B cell (primary cell): ENCODE measurements around the gene KLF3. TPM values are rescaled to one million over a fixed set of nuclear protein-coding genes. Genes with fewer than 3 reads are reported as not detected.

Experiments used
- ATAC-seq: fragments of 200-7000 bp; cut with Tn5 transposase; one replicate; pipeline ENCODE4 v1.10.0; 2021; ENCODE audit warnings: low read depth, mild to moderate bottlenecking, moderate number of reproducible peaks, moderate library complexity
- CTCF ChIA-PET: fragments of 350-600 bp; sonication (Branson Sonifier 250); formaldehyde crosslinking; loops from one replicate; lab custom pipeline; 2021; ENCODE audit warnings: antibody characterized with exemption, inconsistent platforms; lab: Charles Lee
- POLR2A ChIA-PET: fragments of 350-600 bp; sonication (Branson Sonifier 250); formaldehyde crosslinking; loops from one replicate; lab custom pipeline; 2021; ENCODE audit warnings: antibody characterized with exemption; lab: Charles Lee
- DNase-seq: peaks from one replicate; pipeline ENCODE4 v3.0.0; 2013
- H2AFZ ChIP-seq: 2 replicates; pipeline ENCODE4 v1.6.1; 2012; ENCODE audit warnings: mild to moderate bottlenecking, low read depth, low read length; ENCODE audit not compliant: insufficient read depth, poor library complexity, severe bottlenecking
- H3K27ac ChIP-seq, 2 donors: 1 replicate in 1 of 2; 2 replicates in 1 of 2; pipeline ENCODE4 v1.5.1; 2012 to 2013; ENCODE audit warnings: low read length in 2 of 2, mild to moderate bottlenecking in 2 of 2, moderate library complexity in 1 of 2
- H3K27me3 ChIP-seq, 4 experiments: fragments of 200-600 bp in 1 of 4; sonication (generic) in 1 of 4; replicated peaks in 1 of 4; 1 replicate in 2 of 4; 2 replicates in 2 of 4; pipeline versions ENCODE4 v1.6.1 to v1.7.0; 2013 to 2016; ENCODE audit warnings: low read length in 3 of 4, mild to moderate bottlenecking in 2 of 4, mixed read lengths in 1 of 4, moderate library complexity in 1 of 4; ENCODE audit not compliant: insufficient read depth in 4 of 4, control insufficient read depth in 3 of 4; ENCODE audit errors: control extremely low read depth in 1 of 4
- H3K36me3 ChIP-seq, 2 experiments: replicated peaks in 1 of 2; 1 replicate in 1 of 2; 2 replicates in 1 of 2; pipeline versions ENCODE4 v1.6.1 to v1.7.1; 2013; ENCODE audit warnings: low read length in 1 of 2; ENCODE audit not compliant: insufficient read depth in 2 of 2, control insufficient read depth in 1 of 2; ENCODE audit errors: control extremely low read depth in 1 of 2, extremely low read depth in 1 of 2
- H3K4me1 ChIP-seq, 2 donors: fragments of 200-600 bp in 1 of 2; sonication (generic) in 1 of 2; 1 replicate in 1 of 2; 2 replicates in 1 of 2; pipeline versions ENCODE4 v1.5.1 to v1.6.1; 2013 to 2017; ENCODE audit warnings: low read length in 2 of 2; ENCODE audit not compliant: control insufficient read depth in 2 of 2, insufficient read depth in 2 of 2
- H3K4me2 ChIP-seq: replicated peaks from 2 replicates; pipeline ENCODE3; 2012; ENCODE audit warnings: mild to moderate bottlenecking, low read depth, low read length; ENCODE audit not compliant: poor library complexity, severe bottlenecking
- H3K4me3 ChIP-seq, 5 experiments: fragments of 200-600 bp in 1 of 5; sonication (generic) in 1 of 5; 1 replicate in 3 of 5; 2 replicates in 2 of 5; pipeline versions ENCODE4 v1.5.1 to v1.7.0; 2011 to 2016; ENCODE audit warnings: low read length in 4 of 5, mild to moderate bottlenecking in 4 of 5, low read depth in 2 of 5, control low read depth in 1 of 5, moderate library complexity in 1 of 5; ENCODE audit not compliant: insufficient read depth in 1 of 5; ENCODE audit errors: control extremely low read depth in 1 of 5, extremely low read depth in 1 of 5
- H3K79me2 ChIP-seq: fragments of 200-600 bp; sonication (generic); one replicate; pipeline ENCODE4 v1.6.0; 2016; ENCODE audit warnings: low read length; ENCODE audit not compliant: control insufficient read depth, insufficient read depth
- H3K9ac ChIP-seq: fragments of 200-600 bp; sonication (generic); 2 replicates; pipeline ENCODE4 v1.6.1; 2017; ENCODE audit warnings: mild to moderate bottlenecking, low read length, moderate library complexity
- H3K9me3 ChIP-seq, 3 donors: one replicate each; pipeline versions ENCODE4 v1.6.1 to v1.7.1; 2013; ENCODE audit warnings: low read length in 2 of 3; ENCODE audit not compliant: control insufficient read depth in 2 of 3, insufficient read depth in 1 of 3; ENCODE audit errors: control extremely low read depth in 1 of 3
- H4K20me1 ChIP-seq: 2 replicates; pipeline ENCODE4 v1.6.0; 2012; ENCODE audit warnings: mild to moderate bottlenecking, low read length; ENCODE audit not compliant: insufficient read depth, control insufficient read depth, poor library complexity, severe bottlenecking
- H3K27ac Mint-ChIP-seq: one replicate; pipeline ENCODE4 v1.8.0; 2021; ENCODE audit warnings: mixed read lengths
- H3K27me3 Mint-ChIP-seq: one replicate; pipeline ENCODE4 v1.8.0; 2021; ENCODE audit warnings: mixed read lengths
- H3K4me1 Mint-ChIP-seq: one replicate; pipeline ENCODE4 v1.8.0; 2021; ENCODE audit warnings: mixed read lengths
- H3K4me3 Mint-ChIP-seq: one replicate; pipeline ENCODE4 v1.8.0; 2021; ENCODE audit warnings: mixed read lengths
- H3K9me3 Mint-ChIP-seq: one replicate; pipeline ENCODE4 v1.8.0; 2022; ENCODE audit warnings: mixed read lengths; ENCODE audit not compliant: insufficient read depth
- CTCF ChIP-seq: fragments of 200-600 bp; IDR thresholded peaks from one replicate; pipeline ENCODE4 v1.8.0; 2022; ENCODE audit warnings: antibody characterized with exemption, mild to moderate bottlenecking
- EZH2 ChIP-seq: IDR thresholded peaks from 2 replicates; pipeline ENCODE4 v1.6.1; 2012; ENCODE audit warnings: borderline replicate concordance, low read depth, mild to moderate bottlenecking, moderate library complexity, low read length; ENCODE audit not compliant: insufficient read depth, poor library complexity, severe bottlenecking
- whole genome bisulfite sequencing: methylation state at CpG from one replicate; pipeline ENCODE4 v1.1.5; 2013; ENCODE audit warnings: missing lambda C conversion rate; ENCODE audit not compliant: insufficient coverage; 5-methylcytosine and 5-hydroxymethylcytosine counted together
- intact Hi-C: fragments of 100-400 bp; cut with micrococcal nuclease; formaldehyde crosslinking; loops from one replicate; pipeline ENCODE4 v1.10.0; 2022
- polyA plus RNA-seq: library from polyadenylated mRNA; depleted of rRNA; stranded (reverse); fragments of >200 nt; gene quantifications from 2 replicates; pipeline ENCODE4 v1.2.3, GENCODE V29; 2012
- total RNA-seq, 2 donors: library from RNA; stranded (reverse); fragments of 120-200 nt in 1 of 2; gene quantifications; 1 replicate in 1 of 2; 2 replicates in 1 of 2; pipeline versions ENCODE4 v1.2.3 to v1.2.4, GENCODE V29; 2013 to 2022

KLF3 gene
- total and polyA plus RNA-seq, 2 donors (not counting 1 experiment from before 2014, with no cell fraction given) = 32.9 to 51.9 TPM

GRCh38 chr4:38630519-38630918 is 33.5 kb upstream of the KLF3 start:
- Mint-ChIP-seq H3K27ac (no peak overlapping the region), H3K9me3 (no peaks in the 10 kb centered on the region), H3K4me1 (no peaks in the 10 kb centered on the region), H3K4me3 (no peak overlapping the region), H3K27me3 (no peaks in the 10 kb centered on the region)
- Histone ChIP-seq H3K4me2 (no peak overlapping the region), H4K20me1 (no peaks in the 10 kb centered on the region), H3K27me3 (no peaks in the 10 kb centered on the region), H2AFZ (no peak overlapping the region), H3K9me3 (peaks cover 0 to 5% (median 0%) of the 10 kb centered on the region in 3 donors), H3K9ac (no peak overlapping the region), H3K36me3 (no peaks in the 10 kb centered on the region), H3K27ac (no peak overlapping the region), H3K4me3 (no peak overlapping the region), H3K4me1 (no peaks in the 10 kb centered on the region), H3K79me2 (no peaks in the 10 kb centered on the region)
- ATAC-seq (no peak), DNase-seq (no peak)
- intact Hi-C loops = no loop called here
- TF ChIP-seq CTCF (no peak), EZH2 (no peak)
- POLR2A ChIA-PET = interaction anchor here (0.6 kb wide), 1 partner anchor 397 kb away, joined by 9 read pairs; no protein-coding TSS in a partner anchor
- CTCF ChIA-PET = interaction anchor here (1.2 kb wide), 1 partner anchor 45 kb away, joined by 3 read pairs; no protein-coding TSS in a partner anchor

- ATAC-seq (no peak), DNase-seq (no peak)
- Histone ChIP-seq H3K9ac (no peak overlapping the region), H3K27ac (no peak overlapping the region), H4K20me1 (no peaks in the 10 kb centered on the region), H3K4me1 (no peaks in the 10 kb centered on the region), H3K4me2 (no peak overlapping the region), H2AFZ (no peak overlapping the region), H3K79me2 (no peaks in the 10 kb centered on the region), H3K4me3 (no peak overlapping the region), H3K36me3 (no peaks in the 10 kb centered on the region), H3K9me3 (peaks cover 0 to 5% (median 0%) of the 10 kb centered on the region in 3 donors), H3K27me3 (no peaks in the 10 kb centered on the region)
- no peak for TF ChIP-seq EZH2
- no peaks in the 10 kb centered on the region for H3K4me1 Mint-ChIP-seq
- ChIA-PET POLR2A (no interaction called here), CTCF (no interaction called here)
- no peaks in the 10 kb centered on the region for H3K27me3 Mint-ChIP-seq
- intact Hi-C loops = no loop called here
- WGBS = 96% methylated on average over 2 of the region's 3 CpGs
- no peak overlapping the region for H3K4me3 Mint-ChIP-seq
- H3K9me3 Mint-ChIP-seq = no peaks in the 10 kb centered on the region
- no peak overlapping the region for H3K27ac Mint-ChIP-seq
These were observed 29.8 kb upstream of the KLF3 start for GRCh38 chr4:38634047-38634759.
